ENCODE data around the gene NPM3. TPM values are rescaled to one million over a fixed set of nuclear protein-coding genes. Genes with fewer than 3 reads are reported as not detected.

NPM3 gene
- total RNA-seq, 6 donors from 2014 or later, result 8.4 to 22.7 (median 16.8) TPM

DNA sequence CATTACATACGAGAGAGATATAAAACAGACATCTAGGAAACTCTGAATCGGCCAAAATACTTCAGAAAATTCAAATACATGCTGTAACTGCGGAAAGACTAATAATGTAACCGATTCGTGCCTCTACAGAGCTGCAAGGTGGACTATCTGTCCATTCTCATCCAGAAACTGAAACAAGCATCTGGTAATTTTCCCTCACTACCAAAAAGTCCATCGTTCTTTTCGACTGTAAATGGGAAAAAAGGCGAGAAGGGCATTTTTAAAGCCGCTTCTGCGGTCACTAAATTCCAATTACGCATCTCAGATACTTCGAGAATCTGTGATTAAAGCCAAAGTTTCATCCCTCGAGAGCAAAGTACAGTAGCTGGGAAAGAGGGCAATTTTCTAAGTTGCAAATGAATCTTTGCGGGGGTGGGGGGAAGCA is 33.7 kb upstream of the NPM3 start:
- peaks cover 0 to 16% (median 4%) of the 10 kb centered on the region in 4 donors for H3K36me3 ChIP-seq
- TF ChIP-seq, protein P1, sequence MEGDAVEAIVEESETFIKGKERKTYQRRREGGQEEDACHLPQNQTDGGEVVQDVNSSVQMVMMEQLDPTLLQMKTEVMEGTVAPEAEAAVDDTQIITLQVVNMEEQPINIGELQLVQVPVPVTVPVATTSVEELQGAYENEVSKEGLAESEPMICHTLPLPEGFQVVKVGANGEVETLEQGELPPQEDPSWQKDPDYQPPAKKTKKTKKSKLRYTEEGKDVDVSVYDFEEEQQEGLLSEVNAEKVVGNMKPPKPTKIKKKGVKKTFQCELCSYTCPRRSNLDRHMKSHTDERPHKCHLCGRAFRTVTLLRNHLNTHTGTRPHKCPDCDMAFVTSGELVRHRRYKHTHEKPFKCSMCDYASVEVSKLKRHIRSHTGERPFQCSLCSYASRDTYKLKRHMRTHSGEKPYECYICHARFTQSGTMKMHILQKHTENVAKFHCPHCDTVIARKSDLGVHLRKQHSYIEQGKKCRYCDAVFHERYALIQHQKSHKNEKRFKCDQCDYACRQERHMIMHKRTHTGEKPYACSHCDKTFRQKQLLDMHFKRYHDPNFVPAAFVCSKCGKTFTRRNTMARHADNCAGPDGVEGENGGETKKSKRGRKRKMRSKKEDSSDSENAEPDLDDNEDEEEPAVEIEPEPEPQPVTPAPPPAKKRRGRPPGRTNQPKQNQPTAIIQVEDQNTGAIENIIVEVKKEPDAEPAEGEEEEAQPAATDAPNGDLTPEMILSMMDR (IDR thresholded peaks at IDR 0.05), result no peak
- TF ChIP-seq EP300 (IDR thresholded peaks at IDR 0.05), result no peak
- no peak for TF ChIP-seq POLR2AphosphoS5 (IDR thresholded peaks at IDR 0.05)
- no peak for TF ChIP-seq POLR2A (IDR thresholded peaks at IDR 0.05)
- H3K27ac ChIP-seq, result peak overlapping the region; percentile 92 to 99 (median 97)
- no peaks in the 10 kb centered on the region for H3K9me3 ChIP-seq
- H3K4me1 ChIP-seq, result peaks cover 22 to 40% (median 33%) of the 10 kb centered on the region in 4 donors
- H3K27me3 ChIP-seq, result no peaks in the 10 kb centered on the region
- WGBS, 2 donors, result 0 to 1% methylated on average over 14 of the region's 14 CpGs
- ATAC-seq (ENCODE audit: low FRiP score in 2 of 2) (no peak), DNase-seq (no peak)
- H3K4me3 ChIP-seq, result peak overlapping the region; percentile 79 to 100 (median 92)

DNA sequence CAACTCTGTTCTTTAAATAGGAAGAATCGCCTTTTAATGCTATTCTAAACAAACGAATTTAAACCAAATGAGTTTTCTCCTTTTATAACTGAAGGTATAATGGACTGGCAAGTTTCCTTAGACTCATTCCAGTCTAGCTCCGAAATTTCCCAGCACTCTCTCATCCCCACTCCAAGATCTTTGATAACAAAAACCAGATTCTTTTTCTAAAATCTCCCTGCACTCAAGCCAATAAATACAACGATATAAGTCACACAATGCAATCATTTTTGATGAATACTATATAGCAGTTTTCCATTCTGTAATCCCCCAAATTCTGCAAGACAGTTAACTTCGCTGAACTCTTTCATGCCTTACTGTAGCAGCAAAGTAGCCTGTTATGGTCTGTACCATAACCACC is 33.1 kb upstream of the NPM3 start:
- H3K4me1 ChIP-seq, result peaks cover 22 to 40% (median 33%) of the 10 kb centered on the region in 4 donors
- peak overlapping the region in 3 of 4 donors; percentile 92 to 99 (median 97) for H3K27ac ChIP-seq
- H3K36me3 ChIP-seq, result peaks cover 0 to 21% (median 5%) of the 10 kb centered on the region in 4 donors
- no peaks in the 10 kb centered on the region for H3K27me3 ChIP-seq
- no peak for DNase-seq
- WGBS, 2 donors, result 0 to 1% methylated on average over 5 of the region's 5 CpGs
- no peak for ATAC-seq (ENCODE audit: low FRiP score in 2 of 2)
- no peaks in the 10 kb centered on the region for H3K9me3 ChIP-seq
- peak overlapping the region; percentile 79 to 100 (median 92) for H3K4me3 ChIP-seq
- TF ChIP-seq EP300 (IDR thresholded peaks at IDR 0.05), result no peak
- TF ChIP-seq, protein P1 (IDR thresholded peaks at IDR 0.05), result no peak
- TF ChIP-seq POLR2A (IDR thresholded peaks at IDR 0.05), result no peak
- no peak for TF ChIP-seq POLR2AphosphoS5 (IDR thresholded peaks at IDR 0.05)

DNA sequence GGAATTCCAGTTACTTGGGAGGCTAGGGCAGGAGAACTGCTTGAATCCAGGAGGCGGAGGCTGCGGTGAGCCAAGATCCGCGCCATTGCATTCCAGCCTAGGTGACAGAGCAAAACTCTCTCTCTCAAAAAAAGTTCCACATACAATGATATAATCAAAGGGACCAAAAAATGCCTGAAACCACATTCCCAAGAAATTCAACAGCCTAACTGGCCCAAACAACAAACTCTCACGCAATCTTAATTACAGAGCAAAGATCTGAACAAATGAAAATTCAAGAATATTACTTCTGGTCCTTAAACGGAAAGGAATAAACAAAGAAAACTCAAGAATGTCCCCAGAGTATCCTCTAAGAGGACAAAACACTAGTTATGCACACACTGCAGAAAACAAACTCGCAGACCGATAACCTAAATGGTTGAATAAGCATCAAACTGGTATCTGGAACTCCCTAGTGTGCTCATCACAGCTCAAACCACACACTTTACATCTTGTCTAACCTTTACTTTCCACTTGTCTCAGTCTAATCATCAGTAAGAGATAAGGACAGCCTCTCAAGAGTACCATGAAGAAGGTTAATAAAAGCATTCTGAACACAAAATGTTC is 31.3 kb upstream of the NPM3 start:
- H3K27ac ChIP-seq, result peak overlapping the region in 1 of 4 donors; percentile 1
- peaks cover 26 to 42% (median 33%) of the 10 kb centered on the region in 4 donors for H3K4me1 ChIP-seq
- H3K9me3 ChIP-seq, result no peaks in the 10 kb centered on the region
- ATAC-seq (ENCODE audit: low FRiP score in 2 of 2) (no peak), DNase-seq (no peak)
- H3K27me3 ChIP-seq, result no peaks in the 10 kb centered on the region
- peak overlapping the region; percentile 5 to 99 (median 82) for H3K4me3 ChIP-seq
- WGBS, 2 donors, result 53 to 67% methylated on average over 8 of the region's 8 CpGs
- TF ChIP-seq POLR2AphosphoS5 (IDR thresholded peaks at IDR 0.05) (no peak), EP300 (IDR thresholded peaks at IDR 0.05) (no peak), POLR2A (IDR thresholded peaks at IDR 0.05) (no peak)
- TF ChIP-seq, protein P1 (IDR thresholded peaks at IDR 0.05), result no peak
- peaks cover 7 to 39% (median 17%) of the 10 kb centered on the region in 4 donors for H3K36me3 ChIP-seq

DNA sequence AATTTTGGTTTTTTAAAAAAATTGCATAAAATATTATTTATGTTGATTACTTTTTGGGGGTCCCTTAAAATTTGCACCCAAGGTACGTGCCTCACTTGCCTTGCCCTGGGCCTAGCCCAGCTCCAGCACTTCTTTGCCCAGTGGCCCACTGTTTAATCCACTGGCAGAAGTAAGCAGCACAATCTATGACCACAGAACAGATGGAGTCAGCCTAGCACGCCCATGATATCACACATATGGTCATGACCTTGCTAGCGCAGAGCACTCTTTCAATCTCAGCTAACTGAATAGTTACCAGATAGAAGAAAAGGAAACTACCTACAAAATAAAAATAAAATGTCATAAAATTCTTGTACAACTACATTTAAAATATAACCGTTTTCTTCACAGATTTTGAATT is 29.4 kb upstream of the NPM3 start:
- TF ChIP-seq, protein P1 (IDR thresholded peaks at IDR 0.05), result no peak
- TF ChIP-seq EP300 (IDR thresholded peaks at IDR 0.05), result no peak
- TF ChIP-seq POLR2A (IDR thresholded peaks at IDR 0.05), result no peak
- TF ChIP-seq POLR2AphosphoS5 (IDR thresholded peaks at IDR 0.05), result no peak
- ATAC-seq (ENCODE audit: low FRiP score in 2 of 2), result no peak
- peaks cover 18 to 59% (median 33%) of the 10 kb centered on the region in 4 donors for H3K36me3 ChIP-seq
- no peak overlapping the region for H3K4me3 ChIP-seq
- no peaks in the 10 kb centered on the region for H3K9me3 ChIP-seq
- no peak overlapping the region for H3K27ac ChIP-seq
- peaks cover 20 to 33% (median 26%) of the 10 kb centered on the region in 4 donors for H3K4me1 ChIP-seq
- no peaks in the 10 kb centered on the region for H3K27me3 ChIP-seq
- DNase-seq, result no peak
- 80 to 81% methylated on average over 4 of the region's 4 CpGs for WGBS, 2 donors

DNA sequence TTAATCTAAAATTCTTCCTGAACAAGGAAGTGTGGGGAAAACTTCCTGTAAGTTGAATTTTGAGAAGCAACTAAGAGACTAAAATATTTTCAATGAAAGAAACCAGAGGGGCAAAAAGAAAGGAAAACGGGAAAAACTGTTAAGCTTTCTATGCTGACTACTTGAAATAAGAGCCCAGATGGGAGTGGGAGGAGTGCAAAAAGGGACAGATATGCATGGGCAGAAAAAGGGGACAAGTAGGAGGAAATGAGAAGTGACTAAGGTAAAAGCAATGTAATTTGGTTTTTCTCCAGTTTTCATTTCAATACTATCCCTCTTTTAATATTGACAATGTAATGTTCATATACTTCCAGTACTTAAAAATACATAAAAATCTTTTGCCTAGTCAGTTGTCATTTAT is 23.9 kb upstream of the NPM3 start:
- no peak overlapping the region for H3K27ac ChIP-seq
- H3K9me3 ChIP-seq, result no peaks in the 10 kb centered on the region
- H3K27me3 ChIP-seq, result no peaks in the 10 kb centered on the region
- WGBS, 2 donors, result 85 to 94% methylated on average over 1 of the region's 1 CpG
- no peak overlapping the region for H3K4me3 ChIP-seq
- peaks cover 54 to 100% (median 82%) of the 10 kb centered on the region in 4 donors for H3K36me3 ChIP-seq
- H3K4me1 ChIP-seq, result peaks cover 0 to 9% (median 2%) of the 10 kb centered on the region in 4 donors
- ATAC-seq (ENCODE audit: low FRiP score in 2 of 2) (no peak), DNase-seq (no peak)
- no peak for TF ChIP-seq POLR2A (IDR thresholded peaks at IDR 0.05)
- TF ChIP-seq, protein P1 (IDR thresholded peaks at IDR 0.05), result no peak
- TF ChIP-seq POLR2AphosphoS5 (IDR thresholded peaks at IDR 0.05), result no peak
- TF ChIP-seq EP300 (IDR thresholded peaks at IDR 0.05), result no peak
